Activated CD8-positive, alpha-beta memory T cell treated with anti-CD3 and anti-CD28 coated beads, Interleukin-2, amount 50 U/mL, for 1 hour (primary cell): ENCODE data around the gene EMX2.
A peak's percentile ranks its signal among the peaks of the same experiment; 100 is the strongest.
"Not testable (repeated sequence)": the region's sequence is repeated elsewhere in the genome, so short reads cannot be mapped to it uniquely, and the experiment has no call there.

Source experiments
- DNase-seq: peaks from one replicate; pipeline ENCODE4 v3.0.0-alpha.2; 2020; ENCODE audit errors: extremely low read depth

The EMX2 gene

DNA sequence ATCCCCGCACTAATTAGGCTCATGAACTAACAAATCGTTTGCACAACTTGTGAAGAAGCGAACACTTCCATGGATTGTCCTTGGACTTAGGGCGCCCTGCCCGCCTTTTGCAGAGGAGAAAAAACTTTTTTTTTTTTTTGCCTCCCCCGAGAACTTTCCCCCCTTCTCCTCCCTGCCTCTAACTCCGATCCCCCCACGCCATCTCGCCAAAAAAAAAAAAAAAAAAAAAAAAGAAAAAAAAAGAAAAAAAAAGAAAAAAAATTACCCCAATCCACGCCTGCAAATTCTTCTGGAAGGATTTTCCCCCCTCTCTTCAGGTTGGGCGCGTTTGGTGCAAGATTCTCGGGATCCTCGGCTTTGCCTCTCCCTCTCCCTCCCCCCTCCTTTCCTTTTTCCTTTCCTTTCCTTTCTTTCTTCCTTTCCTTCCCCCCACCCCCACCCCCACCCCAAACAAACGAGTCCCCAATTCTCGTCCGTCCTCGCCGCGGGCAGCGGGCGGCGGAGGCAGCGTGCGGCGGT lies at the start of gene EMX2:
Gene EMX2, plus strand, starts transcription at position 41 of the 519 bp plus-strand sequence. CDS start 522 bp downstream, outside the sequence.
- no peak for DNase-seq

GRCh38 chr10:117496031-117496430 lies 46.5 kb upstream of the EMX2 start:
- DNase-seq, result no peak

DNA sequence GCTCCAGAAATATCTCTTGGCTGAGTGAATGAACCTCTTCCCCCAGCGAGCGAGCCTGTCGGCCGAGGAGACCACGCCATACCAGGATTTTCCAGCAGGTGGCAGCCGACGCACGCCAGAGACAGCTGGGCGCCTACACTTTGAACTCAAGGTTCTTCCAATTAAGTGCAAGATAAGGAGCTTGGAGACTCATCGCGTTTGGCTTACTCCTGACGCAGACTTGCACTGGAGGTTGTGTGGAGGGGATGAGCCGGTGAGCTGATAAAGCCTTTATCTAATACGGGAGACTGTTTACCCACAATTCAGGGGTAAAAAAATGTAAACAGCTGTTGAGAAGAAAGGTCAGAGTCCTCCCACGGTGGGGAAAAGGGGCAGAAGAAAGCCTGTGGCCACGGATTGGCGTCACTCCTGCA lies 45.9 kb upstream of the EMX2 start:
- DNase-seq, result peak; percentile 8

DNA sequence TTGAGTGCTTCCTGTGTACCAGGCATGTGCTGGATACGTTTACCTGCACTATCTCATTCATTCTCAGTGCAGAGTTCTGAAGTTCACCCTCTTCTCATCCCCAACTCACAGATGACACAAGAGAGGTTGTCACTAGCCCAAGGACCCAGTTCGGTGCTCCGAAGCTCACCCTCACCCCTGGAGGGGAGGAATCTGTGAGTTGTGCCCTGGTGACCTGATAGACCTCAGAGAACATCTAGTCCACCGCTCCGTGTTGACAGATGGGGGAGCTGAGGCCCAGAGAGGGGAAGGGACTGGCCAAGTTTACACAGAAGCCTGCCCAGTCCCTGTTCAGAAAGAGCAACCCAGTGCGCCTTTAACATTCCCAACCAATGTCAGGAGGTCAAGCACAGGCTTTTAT lies 44.8 kb upstream of the EMX2 start:
- no peak for DNase-seq

GRCh38 chr10:117499248-117500105 lies 43.1 kb upstream of the EMX2 start:
- no peak for DNase-seq

GRCh38 chr10:117500456-117500855 lies 42.1 kb upstream of the EMX2 start:
- no peak for DNase-seq

GRCh38 chr10:117501460-117502035 lies 41.0 kb upstream of the EMX2 start:
- no peak for DNase-seq

DNA sequence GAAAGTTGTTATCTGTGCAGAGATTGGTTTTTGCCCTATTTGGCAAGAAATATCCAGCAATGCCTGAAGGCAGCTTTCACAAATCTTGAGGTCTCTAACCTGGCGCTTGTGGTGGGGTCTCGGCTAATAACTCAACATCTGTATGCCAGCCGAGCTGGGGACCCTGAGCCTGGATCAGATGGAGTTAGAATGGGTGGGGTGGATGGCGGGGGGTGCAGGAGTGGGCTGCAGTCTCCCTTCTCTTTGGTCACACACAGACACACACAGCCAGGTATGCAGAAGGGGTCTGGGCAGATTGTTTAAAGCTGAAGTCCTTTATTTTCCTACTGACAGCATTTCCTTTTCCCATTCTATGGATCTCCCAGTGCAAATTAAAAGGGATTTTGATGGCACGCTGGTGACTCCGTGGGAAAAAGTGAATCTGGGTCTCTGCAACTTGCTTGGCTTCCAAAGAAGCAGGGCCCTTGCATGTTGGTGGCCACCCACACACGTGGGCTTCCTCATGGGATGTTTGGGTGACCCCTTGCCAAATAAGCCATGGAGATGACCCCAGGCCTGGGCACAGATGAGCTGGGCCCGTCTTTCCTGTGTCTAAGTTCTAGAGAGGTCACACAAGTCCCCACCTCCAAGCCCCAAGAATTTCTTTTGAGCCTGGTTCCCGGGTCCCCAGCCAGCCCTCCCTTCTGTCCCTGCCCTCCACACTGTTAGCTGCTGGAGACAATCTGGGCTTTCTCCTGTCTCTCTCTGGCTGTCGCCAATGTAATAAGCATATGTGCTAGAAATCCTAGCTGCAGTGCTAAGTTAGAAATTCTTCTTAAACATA lies 39.9 kb upstream of the EMX2 start:
- DNase-seq, result no peak

DNA sequence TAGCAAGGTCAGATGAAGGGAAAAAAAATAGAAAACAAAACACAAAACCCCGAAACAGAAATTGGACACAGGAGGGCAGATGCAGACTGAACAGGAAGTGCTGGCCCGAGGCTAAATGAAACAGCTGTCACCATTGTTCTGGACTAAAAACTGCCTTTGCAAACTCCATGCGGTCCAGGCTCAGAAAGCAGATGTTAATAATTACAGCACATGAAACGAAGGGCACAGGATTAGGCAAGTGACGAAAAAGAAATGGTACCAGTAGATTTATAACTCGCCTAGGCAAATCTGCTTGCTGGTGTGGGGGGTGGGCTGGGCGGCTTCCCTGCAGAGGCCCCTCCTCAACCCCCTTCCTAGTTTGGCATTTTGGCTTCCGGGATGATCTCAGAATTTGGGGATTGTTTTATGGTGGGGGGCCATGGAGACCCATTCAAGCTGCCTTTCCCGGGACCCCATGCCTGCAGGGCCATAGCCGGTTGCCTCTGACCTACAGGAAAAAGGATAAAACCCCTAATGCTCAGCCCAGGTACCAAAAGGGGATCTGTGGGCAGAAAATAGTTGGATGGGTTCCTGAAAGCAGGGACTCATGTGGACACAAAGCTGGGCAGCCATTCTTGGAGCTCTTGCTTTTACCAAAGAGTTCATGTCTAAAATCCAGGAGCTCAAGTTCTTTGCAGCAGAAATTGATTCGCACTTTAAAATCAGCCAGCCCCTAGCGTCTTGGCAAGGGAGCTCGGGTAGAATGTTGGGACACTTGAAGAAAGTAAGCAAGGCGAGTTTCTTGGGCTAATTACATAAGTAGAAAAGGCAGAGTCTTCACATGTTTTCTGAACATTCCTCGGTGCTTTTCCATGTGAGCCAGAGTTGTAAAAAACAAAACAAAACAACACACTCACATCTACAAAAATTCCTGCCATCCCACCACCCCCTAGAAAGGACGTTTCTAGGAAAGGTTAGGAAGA lies 39.0 kb upstream of the EMX2 start:
- no peak for DNase-seq

DNA sequence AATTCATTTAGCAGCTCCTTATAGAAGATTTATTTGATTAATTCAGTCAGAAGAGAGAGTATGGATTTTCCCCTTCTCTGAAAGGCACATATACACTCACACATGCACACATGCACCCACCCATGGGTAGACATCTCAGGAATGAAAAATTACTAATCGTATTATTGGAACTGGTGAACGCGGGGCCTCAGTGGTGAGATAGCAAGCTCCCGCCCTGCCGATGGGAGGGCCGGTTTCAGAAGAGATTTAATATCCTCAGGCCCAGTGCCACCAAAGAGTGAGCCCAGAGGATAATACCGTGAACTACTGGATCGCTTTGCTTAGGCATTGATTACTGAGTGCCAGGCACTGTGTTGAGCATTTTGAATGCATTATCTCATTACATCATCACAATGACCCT lies 38.0 kb upstream of the EMX2 start:
- no peak for DNase-seq

DNA sequence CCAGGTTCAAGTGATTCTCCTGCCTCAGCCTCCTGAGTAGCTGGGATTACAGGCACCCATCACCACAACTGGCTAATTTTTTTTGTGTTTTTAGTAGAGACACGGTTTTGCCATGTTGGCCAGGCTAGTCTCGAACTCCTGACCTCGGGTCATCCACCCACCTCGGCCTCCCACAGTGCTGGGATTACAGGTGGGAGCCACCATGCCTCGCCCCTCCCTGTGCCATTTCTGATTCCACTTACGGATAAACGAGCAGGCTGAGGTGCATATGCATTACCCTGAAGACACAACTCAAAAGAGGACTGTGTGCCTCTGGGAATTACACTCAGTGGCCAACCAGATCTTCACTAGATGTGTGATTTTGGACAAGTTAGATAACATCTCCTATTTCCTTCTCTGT lies 35.5 kb upstream of the EMX2 start:
- not testable (repeated sequence) for DNase-seq

DNA sequence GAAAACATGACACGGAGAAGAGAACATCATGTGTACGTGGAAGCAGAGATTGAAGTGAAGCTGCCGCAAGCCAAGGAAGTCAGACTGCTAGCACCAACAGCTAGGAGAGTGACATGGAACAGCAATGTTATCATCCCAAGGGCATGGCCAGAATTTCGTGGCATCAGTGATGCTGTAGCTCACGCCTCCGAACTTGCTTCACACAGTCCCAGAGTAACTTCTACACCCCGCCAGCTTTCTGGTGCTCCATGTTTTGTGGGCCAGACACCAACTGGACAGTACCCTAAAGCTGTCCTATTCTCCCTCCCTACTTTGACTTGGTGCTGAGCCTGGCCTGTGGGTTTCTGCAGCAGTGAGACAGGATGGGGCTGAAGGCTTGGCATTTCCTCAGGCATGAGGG lies 33.0 kb upstream of the EMX2 start:
- DNase-seq, result no peak

DNA sequence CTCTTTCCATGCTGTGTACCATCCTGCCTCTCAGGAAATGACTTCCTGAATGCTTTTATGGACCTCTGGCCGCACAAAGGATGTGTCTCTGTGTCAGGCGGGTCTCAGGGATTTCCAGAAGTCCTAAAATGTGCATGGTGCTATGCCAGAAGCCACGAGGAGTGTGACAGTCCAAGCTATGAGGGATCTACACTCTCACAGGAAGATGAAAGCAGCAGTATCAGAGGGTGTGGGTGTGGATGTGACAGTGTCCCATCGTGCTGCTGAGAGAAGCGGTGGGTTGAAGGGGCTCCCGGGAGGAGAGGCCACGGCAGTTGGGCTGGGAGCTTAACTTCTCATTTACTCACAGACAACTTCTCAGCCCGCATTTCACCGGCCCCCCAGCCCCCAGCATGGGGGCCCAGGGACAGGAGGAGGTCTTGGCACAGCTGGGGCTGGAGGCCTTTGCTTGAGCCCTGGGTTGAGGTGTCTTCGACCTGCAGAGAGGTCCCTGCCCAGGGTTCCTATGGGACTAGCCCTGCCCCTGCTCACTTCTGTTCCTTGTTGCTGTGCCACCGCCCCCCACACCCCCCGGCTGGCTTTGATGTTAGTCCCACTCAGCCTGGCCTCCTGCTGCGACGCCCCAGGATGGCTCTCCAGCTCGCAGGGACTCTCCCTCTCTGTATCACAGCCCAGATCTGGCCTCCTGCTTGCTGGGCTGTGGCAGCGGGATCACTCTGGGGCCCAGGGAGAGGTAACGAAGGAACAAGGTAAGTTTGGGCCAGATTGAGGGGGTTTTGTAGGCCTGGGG lies 30.8 kb upstream of the EMX2 start:
- no peak for DNase-seq

DNA sequence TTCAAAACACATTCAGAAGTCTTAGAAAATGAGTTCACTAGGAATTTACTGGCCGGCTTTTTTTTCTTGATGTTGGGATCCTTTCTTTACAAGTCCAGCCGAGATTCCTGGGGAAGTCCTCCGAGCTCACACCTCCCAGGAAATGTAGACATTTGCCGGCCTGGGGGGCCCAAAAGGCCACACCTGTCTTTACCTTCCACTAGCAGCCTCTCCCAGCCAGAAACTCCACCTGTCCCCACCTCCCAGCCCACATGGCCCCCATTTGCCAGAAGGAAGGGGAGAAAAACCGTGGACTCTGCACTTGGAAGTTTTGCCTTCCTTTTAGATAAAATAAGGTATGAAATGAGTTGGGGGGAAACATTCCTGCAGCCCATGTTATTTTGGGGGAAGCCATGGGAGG lies 27.6 kb upstream of the EMX2 start:
- DNase-seq, result no peak

GRCh38 chr10:117516681-117517080 lies 25.9 kb upstream of the EMX2 start:
- no peak for DNase-seq

DNA sequence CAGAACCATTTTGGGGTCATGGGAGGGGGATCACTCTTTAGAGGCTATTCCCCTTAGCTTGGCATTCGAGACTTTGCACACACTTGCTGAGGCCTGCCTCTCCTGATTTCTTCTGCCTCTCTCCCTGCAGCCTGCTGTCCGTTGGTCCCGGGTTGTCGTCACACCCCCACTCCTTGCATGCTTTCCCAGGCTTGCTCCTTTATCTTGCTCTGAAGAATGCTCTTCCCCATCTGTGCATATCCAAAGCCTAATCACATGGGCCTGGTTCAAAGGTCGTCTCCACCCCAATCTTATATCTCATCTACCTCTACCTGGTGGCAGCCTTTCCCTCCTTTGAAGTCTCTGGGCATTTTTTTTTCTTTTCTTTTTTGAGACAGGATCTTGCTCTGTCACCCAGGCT lies 24.3 kb upstream of the EMX2 start:
- DNase-seq, result no peak

DNA sequence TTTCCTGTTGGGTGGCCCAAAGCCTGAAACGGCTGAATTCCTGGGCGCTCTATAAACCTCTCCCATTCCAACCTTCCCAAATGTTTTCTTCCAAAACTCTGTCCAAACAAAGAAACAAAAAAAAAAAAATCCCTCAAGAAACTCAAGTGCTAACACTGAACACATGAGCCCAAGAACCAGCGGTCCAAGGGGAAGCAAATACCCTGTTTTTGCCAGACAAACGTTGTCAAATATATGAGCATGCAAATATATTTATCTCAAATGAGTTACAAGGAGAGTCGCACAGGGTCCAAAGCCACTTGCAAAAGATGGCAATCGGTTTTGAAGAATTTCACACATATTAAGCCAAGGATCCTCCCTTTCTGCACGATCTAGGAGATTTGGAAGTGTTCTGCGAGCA lies 23.3 kb upstream of the EMX2 start:
- no peak for DNase-seq

- no peak for DNase-seq
These were observed 22.7 kb upstream of the EMX2 start for GRCh38 chr10:117519879-117520278.

- no peak for DNase-seq
These were observed 11.8 kb upstream of the EMX2 start for GRCh38 chr10:117530791-117531190.

DNA sequence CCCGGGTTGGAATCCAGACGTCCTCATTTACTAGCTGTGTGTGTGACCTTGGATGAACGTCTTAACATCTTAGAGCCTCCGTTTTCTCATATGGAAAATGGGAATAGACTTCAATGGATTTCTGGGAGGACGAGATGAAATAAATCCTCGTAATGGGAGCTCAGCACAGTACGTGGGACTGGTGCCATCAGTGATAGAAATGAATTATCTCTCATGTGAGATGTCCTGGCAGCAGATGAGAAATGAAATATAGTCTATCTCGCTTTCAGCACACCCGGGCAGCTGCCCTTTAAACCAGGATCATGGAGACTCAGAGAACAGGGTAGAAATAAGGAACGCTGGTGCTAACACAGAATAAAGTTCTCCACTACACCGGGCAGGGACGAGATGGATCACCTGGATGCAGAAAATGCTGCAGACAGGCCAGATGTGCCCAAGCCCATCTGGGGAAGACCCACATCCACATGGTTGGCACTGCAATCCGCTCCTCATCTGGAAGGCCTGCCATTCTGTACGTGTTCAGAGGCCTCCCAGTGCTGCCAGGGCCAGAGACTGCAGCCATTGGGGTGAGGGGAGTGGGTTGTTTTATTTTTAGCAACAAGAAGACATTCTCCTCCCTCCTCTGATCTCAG lies 11.1 kb upstream of the EMX2 start:
- no peak for DNase-seq
